T-helper 1 cell treated with Interleukin-12 subunit alpha and Interleukin-12 subunit beta and Interleukin-4 antibody, amounts not matched to agents 30 μg/mL and 1 μg/mL, for 36 hours (primary cell): ENCODE data around the gene TMPRSS4.
A peak's percentile ranks its signal among the peaks of the same experiment; 100 is the strongest.

Source experiments
- H3K27ac Mint-ChIP-seq: one replicate; pipeline ENCODE4 v1.8.0; 2021; ENCODE audit warnings: mild to moderate bottlenecking, mixed read lengths
- H3K27me3 Mint-ChIP-seq: one replicate; pipeline ENCODE4 v1.8.0; 2021; ENCODE audit warnings: low read depth, mixed read lengths
- H3K36me3 Mint-ChIP-seq: one replicate; pipeline ENCODE4 v1.8.0; 2021; ENCODE audit warnings: low read depth, mixed read lengths
- H3K4me1 Mint-ChIP-seq: one replicate; pipeline ENCODE4 v1.8.0; 2021; ENCODE audit warnings: low read depth, mixed read lengths
- H3K4me3 Mint-ChIP-seq: one replicate; pipeline ENCODE4 v1.8.0; 2021; ENCODE audit warnings: mild to moderate bottlenecking, moderate library complexity, mixed read lengths
- H3K9me3 Mint-ChIP-seq: one replicate; pipeline ENCODE4 v1.8.0; 2021; ENCODE audit warnings: mixed read lengths

TMPRSS4 gene

DNA sequence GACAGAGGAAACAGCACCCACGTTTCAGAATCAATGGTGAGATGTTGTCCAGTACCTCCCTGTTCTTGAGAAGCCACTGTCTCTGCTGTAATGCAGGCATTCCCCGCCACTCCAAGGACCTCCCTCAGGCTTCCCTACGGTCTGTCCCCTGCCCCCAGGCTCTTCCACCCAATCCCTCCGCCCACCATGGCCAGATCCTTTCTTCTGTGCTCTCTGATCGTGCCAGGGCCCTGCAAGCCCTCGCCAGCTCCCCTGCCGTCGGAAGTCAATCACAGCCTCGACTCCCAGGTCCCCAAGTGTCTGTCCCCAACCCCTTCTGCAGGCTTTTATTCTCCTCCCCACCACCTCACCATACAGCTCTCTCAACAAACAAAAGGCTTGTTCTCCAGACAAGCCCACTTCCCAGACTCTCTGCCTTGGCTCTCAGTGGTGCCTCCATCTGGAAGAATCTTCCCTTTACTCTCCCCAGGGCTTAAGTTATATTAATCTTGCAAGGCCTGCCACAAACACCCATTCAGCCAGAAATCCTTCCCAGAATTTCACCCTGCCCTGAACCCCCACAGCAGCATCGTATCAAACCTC, 62.1 kb downstream of the TMPRSS4 start:
- no peak overlapping the region for H3K4me3 Mint-ChIP-seq
- H3K4me1 Mint-ChIP-seq: peaks cover 7% of the 10 kb centered on the region
- H3K27me3 Mint-ChIP-seq: peaks cover 57% of the 10 kb centered on the region
- H3K36me3 Mint-ChIP-seq: no peaks in the 10 kb centered on the region
- no peaks in the 10 kb centered on the region for H3K9me3 Mint-ChIP-seq
- H3K27ac Mint-ChIP-seq: no peak overlapping the region

DNA sequence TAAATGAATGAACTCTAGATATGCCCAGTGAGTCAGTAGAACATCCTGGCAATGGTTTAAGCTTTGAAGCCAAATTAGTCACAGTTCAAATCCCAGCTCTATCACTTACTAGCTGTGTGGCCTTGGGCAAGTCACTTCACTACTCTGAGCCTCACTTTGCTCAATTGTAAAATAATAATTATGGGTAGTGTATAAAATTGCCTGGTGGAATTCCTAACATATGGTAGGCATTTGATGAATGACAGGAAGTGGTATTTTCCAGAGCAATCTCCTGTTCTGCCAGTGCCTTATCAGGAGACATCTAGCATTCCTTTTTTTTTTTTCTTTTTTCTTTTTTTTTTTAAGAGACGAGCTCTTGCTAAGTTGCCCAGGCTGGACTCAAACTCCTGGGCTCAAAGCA, 62.7 kb downstream of the TMPRSS4 start:
- H3K27me3 Mint-ChIP-seq: peaks cover 62% of the 10 kb centered on the region
- no peaks in the 10 kb centered on the region for H3K36me3 Mint-ChIP-seq
- no peaks in the 10 kb centered on the region for H3K9me3 Mint-ChIP-seq
- H3K27ac Mint-ChIP-seq: no peak overlapping the region
- peaks cover 7% of the 10 kb centered on the region for H3K4me1 Mint-ChIP-seq
- H3K4me3 Mint-ChIP-seq: no peak overlapping the region

- Mint-ChIP-seq H3K36me3 (no peaks in the 10 kb centered on the region), H3K4me1 (peaks cover 12% of the 10 kb centered on the region), H3K9me3 (no peaks in the 10 kb centered on the region), H3K27ac (no peak overlapping the region), H3K4me3 (no peak overlapping the region), H3K27me3 (peaks cover 72% of the 10 kb centered on the region)
Observed at GRCh38 chr11:118142081-118142480, 65.2 kb downstream of the TMPRSS4 start.

- peaks cover 12% of the 10 kb centered on the region for H3K4me1 Mint-ChIP-seq
- H3K4me3 Mint-ChIP-seq: peak overlapping the region; percentile 30
- no peaks in the 10 kb centered on the region for H3K36me3 Mint-ChIP-seq
- no peaks in the 10 kb centered on the region for H3K9me3 Mint-ChIP-seq
- peaks cover 74% of the 10 kb centered on the region for H3K27me3 Mint-ChIP-seq
- H3K27ac Mint-ChIP-seq: no peak overlapping the region
Observed at GRCh38 chr11:118142809-118143208, 65.9 kb downstream of the TMPRSS4 start.

DNA sequence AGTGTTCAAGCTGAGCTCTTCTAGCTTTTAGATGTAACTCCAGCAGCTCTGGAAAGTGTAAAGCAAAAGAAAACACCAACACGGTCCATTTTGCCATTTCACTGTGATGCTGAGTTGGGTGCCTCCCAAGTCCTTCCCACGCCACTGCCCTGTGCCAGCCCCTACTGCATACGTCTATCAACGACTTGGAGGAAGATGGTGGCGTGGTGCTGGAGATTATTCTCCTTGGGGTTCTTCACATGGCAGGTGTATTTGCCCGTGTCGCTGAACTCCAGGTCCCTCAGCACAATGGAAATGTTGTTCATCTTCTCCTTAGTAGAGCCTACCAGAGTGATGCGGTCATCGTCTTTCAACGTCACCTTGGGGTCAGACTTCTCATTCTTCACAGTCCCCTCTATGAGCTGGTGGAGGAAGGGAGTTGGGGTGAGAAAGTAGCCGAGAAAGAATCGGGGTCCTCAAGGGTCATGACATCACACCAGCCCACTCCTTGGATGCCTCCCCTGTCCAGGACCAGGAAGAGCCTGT, 66.8 kb downstream of the TMPRSS4 start:
- Mint-ChIP-seq H3K27ac (no peak overlapping the region), H3K4me1 (peaks cover 12% of the 10 kb centered on the region), H3K36me3 (no peaks in the 10 kb centered on the region), H3K4me3 (no peak overlapping the region), H3K9me3 (no peaks in the 10 kb centered on the region), H3K27me3 (peaks cover 69% of the 10 kb centered on the region)

DNA sequence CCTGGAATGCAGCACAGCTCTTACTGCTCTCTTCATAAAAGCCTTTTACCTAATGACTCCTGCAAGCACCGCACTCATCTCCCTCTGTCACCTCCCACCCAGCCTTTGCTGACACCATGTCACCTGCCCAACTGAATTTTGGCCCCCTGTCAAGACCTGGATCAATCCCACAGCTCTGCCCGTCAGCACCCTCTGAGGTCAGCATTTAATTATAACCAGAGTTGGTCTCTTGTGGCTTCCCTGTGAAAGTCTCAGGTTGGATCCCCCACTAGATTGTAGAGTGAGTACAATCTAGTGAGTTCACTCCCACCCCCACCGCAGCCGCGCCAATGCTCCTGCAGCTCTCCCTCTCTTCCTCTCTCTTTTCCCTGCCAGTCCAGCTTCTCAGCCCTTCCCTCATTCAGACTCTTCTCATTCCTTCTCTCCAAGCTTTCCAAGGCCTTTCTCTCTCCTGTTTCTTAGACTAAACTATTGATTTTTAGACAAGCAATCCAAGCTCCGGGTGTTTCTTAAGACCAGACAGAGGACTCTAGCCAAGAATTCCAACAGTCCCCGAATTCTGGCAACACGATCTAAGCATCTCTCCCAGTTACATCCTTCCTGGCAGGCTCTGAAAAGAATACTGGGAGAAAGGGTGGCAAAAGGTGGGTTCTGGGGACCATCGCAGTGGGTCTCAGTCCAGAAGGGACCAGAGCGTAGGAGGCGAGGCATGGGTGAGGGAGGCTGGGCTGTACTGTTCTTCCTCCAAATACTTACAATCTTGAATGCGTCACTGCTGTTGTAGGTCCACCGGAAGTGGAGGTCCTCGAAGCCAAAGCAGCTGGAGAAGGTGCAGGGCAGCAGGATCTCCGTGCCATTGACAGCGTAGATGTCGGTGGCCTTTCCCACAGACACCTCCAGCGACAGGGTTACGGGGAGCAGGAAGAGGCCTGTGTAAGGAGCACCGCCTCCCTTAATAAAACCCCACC, 67.7 kb downstream of the TMPRSS4 start:
- H3K27me3 Mint-ChIP-seq: peaks cover 65% of the 10 kb centered on the region
- H3K9me3 Mint-ChIP-seq: no peaks in the 10 kb centered on the region
- peak overlapping the region; percentile 85 for H3K4me3 Mint-ChIP-seq
- H3K36me3 Mint-ChIP-seq: no peaks in the 10 kb centered on the region
- peaks cover 12% of the 10 kb centered on the region for H3K4me1 Mint-ChIP-seq
- no peak overlapping the region for H3K27ac Mint-ChIP-seq

- no peaks in the 10 kb centered on the region for H3K9me3 Mint-ChIP-seq
- peaks cover 12% of the 10 kb centered on the region for H3K4me1 Mint-ChIP-seq
- no peaks in the 10 kb centered on the region for H3K36me3 Mint-ChIP-seq
- H3K27ac Mint-ChIP-seq: no peak overlapping the region
- H3K27me3 Mint-ChIP-seq: peaks cover 67% of the 10 kb centered on the region
- peak overlapping the region; percentile 85 for H3K4me3 Mint-ChIP-seq
Observed at GRCh38 chr11:118145285-118146227, 68.7 kb downstream of the TMPRSS4 start.

DNA sequence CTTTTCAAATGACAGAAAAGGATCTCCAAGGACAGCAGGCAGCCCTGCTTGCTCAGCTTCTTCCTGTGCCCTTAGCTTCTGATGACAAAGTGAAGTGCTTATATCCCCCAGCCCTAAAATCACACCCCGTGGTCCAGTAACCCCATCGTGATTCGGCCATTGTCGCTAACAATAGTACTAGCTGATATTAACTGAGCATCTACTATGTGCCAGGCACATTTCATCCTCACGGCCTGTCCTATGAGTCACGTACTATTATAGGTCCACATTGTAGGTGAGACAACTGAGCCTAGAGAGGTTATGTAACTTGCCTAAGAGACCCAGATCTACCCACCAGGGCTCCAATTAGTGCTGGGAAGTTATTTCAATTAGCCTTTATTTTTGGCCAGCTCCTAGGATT, 69.7 kb downstream of the TMPRSS4 start:
- H3K36me3 Mint-ChIP-seq: no peaks in the 10 kb centered on the region
- peaks cover 12% of the 10 kb centered on the region for H3K4me1 Mint-ChIP-seq
- H3K27ac Mint-ChIP-seq: peak overlapping the region; percentile 47
- H3K27me3 Mint-ChIP-seq: peaks cover 72% of the 10 kb centered on the region
- no peaks in the 10 kb centered on the region for H3K9me3 Mint-ChIP-seq
- peak overlapping the region; percentile 71 for H3K4me3 Mint-ChIP-seq

DNA sequence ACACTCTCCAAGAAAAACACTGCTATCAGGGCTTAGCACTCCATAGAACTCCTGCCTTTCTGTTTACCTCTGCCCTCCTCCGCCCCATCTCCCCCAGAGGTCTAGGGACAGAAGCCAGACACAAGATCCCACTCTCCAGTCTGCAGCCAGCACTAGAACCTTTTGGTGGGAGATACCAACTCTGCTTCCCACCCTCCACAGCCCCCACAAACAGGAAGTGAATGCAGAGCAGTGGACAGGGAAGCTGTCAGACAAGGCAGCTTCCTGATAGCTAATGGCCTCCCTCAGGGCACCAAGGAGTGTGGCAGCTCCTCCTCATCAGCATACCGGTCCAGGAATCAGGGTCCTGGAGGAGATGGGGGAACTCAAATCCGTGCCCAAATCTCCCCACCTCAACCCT, 70.6 kb downstream of the TMPRSS4 start:
- H3K4me1 Mint-ChIP-seq: peaks cover 12% of the 10 kb centered on the region
- peaks cover 70% of the 10 kb centered on the region for H3K27me3 Mint-ChIP-seq
- no peak overlapping the region for H3K27ac Mint-ChIP-seq
- H3K36me3 Mint-ChIP-seq: no peaks in the 10 kb centered on the region
- no peak overlapping the region for H3K4me3 Mint-ChIP-seq
- no peaks in the 10 kb centered on the region for H3K9me3 Mint-ChIP-seq

DNA sequence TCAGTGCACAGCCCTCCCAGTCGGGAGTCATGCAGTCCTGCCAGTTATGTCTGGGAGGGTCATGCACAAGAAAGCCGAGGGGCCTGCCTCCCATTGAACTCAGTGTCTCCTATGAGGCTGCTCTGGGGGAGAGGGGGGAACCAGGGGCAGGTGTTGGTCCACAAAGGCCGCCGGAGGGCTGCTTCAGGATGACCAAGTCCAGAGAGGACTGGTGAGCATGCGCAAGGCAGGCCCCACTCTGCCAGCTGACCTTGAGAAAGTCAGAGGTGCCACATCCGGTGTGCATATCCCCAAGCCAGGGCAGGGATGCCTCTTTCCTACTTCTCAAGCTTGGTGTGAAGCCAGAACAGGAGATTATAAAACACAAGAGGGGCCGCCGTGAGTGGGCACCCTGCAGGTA, 71.4 kb downstream of the TMPRSS4 start:
- H3K9me3 Mint-ChIP-seq: no peaks in the 10 kb centered on the region
- peaks cover 66% of the 10 kb centered on the region for H3K27me3 Mint-ChIP-seq
- no peak overlapping the region for H3K4me3 Mint-ChIP-seq
- peaks cover 5% of the 10 kb centered on the region for H3K4me1 Mint-ChIP-seq
- H3K27ac Mint-ChIP-seq: no peak overlapping the region
- H3K36me3 Mint-ChIP-seq: no peaks in the 10 kb centered on the region

- no peaks in the 10 kb centered on the region for H3K36me3 Mint-ChIP-seq
- peaks cover 67% of the 10 kb centered on the region for H3K27me3 Mint-ChIP-seq
- H3K4me1 Mint-ChIP-seq: peaks cover 7% of the 10 kb centered on the region
- no peak overlapping the region for H3K27ac Mint-ChIP-seq
- H3K4me3 Mint-ChIP-seq: no peak overlapping the region
- H3K9me3 Mint-ChIP-seq: no peaks in the 10 kb centered on the region
Observed at GRCh38 chr11:118148856-118149255, 72.0 kb downstream of the TMPRSS4 start.

- H3K4me3 Mint-ChIP-seq: no peak overlapping the region
- no peaks in the 10 kb centered on the region for H3K36me3 Mint-ChIP-seq
- peaks cover 67% of the 10 kb centered on the region for H3K27me3 Mint-ChIP-seq
- peaks cover 7% of the 10 kb centered on the region for H3K4me1 Mint-ChIP-seq
- H3K27ac Mint-ChIP-seq: no peak overlapping the region
- H3K9me3 Mint-ChIP-seq: no peaks in the 10 kb centered on the region
Observed at GRCh38 chr11:118149493-118149892, 72.6 kb downstream of the TMPRSS4 start.

DNA sequence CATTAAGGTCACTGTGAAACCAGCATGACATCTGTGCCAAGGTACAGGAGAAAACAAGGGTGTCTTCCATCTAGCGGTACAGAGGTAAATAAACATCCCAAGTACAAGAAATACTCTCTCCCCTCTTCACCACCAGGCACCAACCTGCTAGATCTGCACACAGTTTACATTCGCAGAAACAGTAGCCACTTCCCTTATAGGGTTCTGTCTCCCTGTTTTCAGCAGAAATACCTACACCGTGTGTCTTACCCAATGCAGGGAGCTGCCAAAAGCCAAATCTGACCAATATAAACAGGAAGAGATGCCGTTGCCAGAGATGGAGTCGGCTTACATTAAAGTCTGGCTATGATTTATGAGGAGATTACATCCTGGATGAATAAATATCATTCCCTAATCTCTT, 74.6 kb downstream of the TMPRSS4 start:
- no peaks in the 10 kb centered on the region for H3K36me3 Mint-ChIP-seq
- H3K9me3 Mint-ChIP-seq: no peaks in the 10 kb centered on the region
- peaks cover 71% of the 10 kb centered on the region for H3K27me3 Mint-ChIP-seq
- H3K4me1 Mint-ChIP-seq: peaks cover 4% of the 10 kb centered on the region
- H3K4me3 Mint-ChIP-seq: no peak overlapping the region
- no peak overlapping the region for H3K27ac Mint-ChIP-seq

DNA sequence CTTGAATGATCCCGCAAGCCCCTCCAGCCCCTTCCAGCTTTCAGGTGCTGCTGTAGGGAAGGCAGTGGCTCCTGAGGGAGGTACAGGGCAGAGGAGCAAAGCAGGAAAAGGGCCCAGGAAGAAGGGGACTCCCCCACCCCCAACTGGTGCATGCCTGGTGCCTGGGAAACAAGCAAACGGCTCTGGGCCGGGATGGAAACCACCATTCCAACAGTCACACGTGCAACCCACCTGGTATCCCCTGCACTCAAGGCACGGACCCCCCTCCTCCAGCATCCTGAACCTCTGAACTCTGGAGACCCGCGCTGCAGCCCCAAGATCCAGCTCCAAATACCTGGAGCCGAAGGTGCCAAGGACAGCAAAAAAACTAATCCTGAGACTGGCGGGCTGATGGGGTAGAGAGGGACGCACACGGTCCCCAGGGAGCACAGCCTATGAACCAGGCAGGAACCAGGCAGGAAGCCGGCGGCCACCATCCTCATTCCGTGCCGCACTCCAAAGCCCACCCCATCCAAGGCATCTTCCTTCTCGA, 75.2 kb downstream of the TMPRSS4 start:
- H3K9me3 Mint-ChIP-seq: no peaks in the 10 kb centered on the region
- peaks cover 75% of the 10 kb centered on the region for H3K27me3 Mint-ChIP-seq
- no peak overlapping the region for H3K27ac Mint-ChIP-seq
- no peaks in the 10 kb centered on the region for H3K36me3 Mint-ChIP-seq
- peak overlapping the region; percentile 25 for H3K4me3 Mint-ChIP-seq
- H3K4me1 Mint-ChIP-seq: peaks cover 4% of the 10 kb centered on the region
